ENCODE data around the gene SLC43A2. TPM values are rescaled to one million over a fixed set of nuclear protein-coding genes. Genes with fewer than 3 reads are reported as not detected.
"Not testable (repeated sequence)": the region's sequence is repeated elsewhere in the genome, so short reads cannot be mapped to it uniquely, and the experiment has no call there.

SLC43A2 gene
- total RNA-seq (10 to 100 TPM; 47.9 to 89.2 TPM), polyA plus RNA-seq (100 to 1,000 TPM in 1 of 2 donors, 10 to 100 TPM in 1; 27.0 to 125 TPM)
- long read RNA-seq, donor 1, full-length matches to known transcripts: 4 of 4 reads
- long read RNA-seq, donor 1, partial matches to known transcripts: 0 of 4 reads
- long read RNA-seq, donor 1, other reads (novel, unspliced or antisense): 0 of 4 reads
- long read RNA-seq, donor 2: 0 reads
- long read RNA-seq, donor 3, full-length matches to known transcripts: 2 of 2 reads
- long read RNA-seq, donor 3, partial matches to known transcripts: 0 of 2 reads
- long read RNA-seq, donor 3, other reads (novel, unspliced or antisense): 0 of 2 reads
- long read RNA-seq, donor 4: 0 reads
- long read RNA-seq, donor 5, full-length matches to known transcripts: 6 of 6 reads
- long read RNA-seq, donor 5, partial matches to known transcripts: 0 of 6 reads
- long read RNA-seq, donor 5, other reads (novel, unspliced or antisense): 0 of 6 reads

- Histone ChIP-seq H3K36me3 (ENCODE audit: control insufficient read depth in 4 of 4, insufficient read depth in 4 of 4, low read length in 4 of 4) (peaks cover 0 to 2% (median 0%) of the 10 kb centered on the region in 4 donors), H3K27ac (ENCODE audit: low read depth in 1 of 2, low read length in 1 of 2) (peak within 1 kb of the TSS; percentile 87 to 90), H3K9ac (ENCODE audit: insufficient read depth in 1 of 2, low read length in 2 of 2) (peak within 1 kb of the TSS in 1 of 2 donors; percentile 67), H3K4me1 (ENCODE audit: control insufficient read depth in 5 of 5, insufficient read depth in 5 of 5, low read length in 5 of 5) (peaks cover 0 to 27% (median 12%) of the 10 kb centered on the region in 5 donors), H3K27me3 (ENCODE audit: control insufficient read depth in 3 of 3, insufficient read depth in 3 of 3, low read length in 2 of 3) (peaks cover 0 to 7% (median 0%) of the 10 kb centered on the region in 3 donors), H3K9me3 (ENCODE audit: control insufficient read depth in 4 of 4, insufficient read depth in 3 of 4, low read length in 3 of 4) (no peaks in the 10 kb centered on the region), H3K4me3 (peak within 1 kb of the TSS; percentile 66)
- TF ChIP-seq CTCF (IDR thresholded peaks at IDR 0.05; ENCODE audit: control extremely low read depth, extremely low read depth): no peak
- ATAC-seq (ENCODE audit: insufficient read depth, low FRiP score): peak; percentile 81
- DNase-seq: peak; percentile 87 to 95 (median 89)
- WGBS, 2 donors: 0 to 1% methylated on average over 66 to 95 of the region's 95 CpGs
These were observed at the start of gene SLC43A2 for GRCh38 chr17:1627982-1628855. Gene SLC43A2 (minus strand): TSS chr17:1628834. CDS start chr17:1627874, 960 bp downstream.

GRCh38 chr17:1676401-1676800, 47.8 kb upstream of the SLC43A2 start:
- Histone ChIP-seq H3K9ac (ENCODE audit: insufficient read depth in 1 of 2, low read length in 2 of 2) (no peak overlapping the region), H3K4me1 (ENCODE audit: control insufficient read depth in 5 of 5, insufficient read depth in 5 of 5, low read length in 5 of 5) (no peaks in the 10 kb centered on the region), H3K4me3 (no peak overlapping the region), H3K9me3 (ENCODE audit: control insufficient read depth in 4 of 4, insufficient read depth in 3 of 4, low read length in 3 of 4) (no peaks in the 10 kb centered on the region), H3K27ac (ENCODE audit: low read depth in 1 of 2, low read length in 1 of 2) (no peak overlapping the region), H3K36me3 (ENCODE audit: control insufficient read depth in 4 of 4, insufficient read depth in 4 of 4, low read length in 4 of 4) (peaks cover 72 to 79% (median 78%) of the 10 kb centered on the region in 4 donors), H3K27me3 (ENCODE audit: control insufficient read depth in 3 of 3, insufficient read depth in 3 of 3, low read length in 2 of 3) (no peaks in the 10 kb centered on the region)
- no peak for TF ChIP-seq CTCF (IDR thresholded peaks at IDR 0.05; ENCODE audit: control extremely low read depth, extremely low read depth)
- DNase-seq: no peak
- no peak for ATAC-seq (ENCODE audit: insufficient read depth, low FRiP score)
- 98% methylated on average over 13 of the region's 13 CpGs for WGBS, 2 donors

- WGBS, 2 donors: 83 to 86% methylated on average over 26 of the region's 26 CpGs
- Histone ChIP-seq H3K27me3 (ENCODE audit: control insufficient read depth in 3 of 3, insufficient read depth in 3 of 3, low read length in 2 of 3) (no peaks in the 10 kb centered on the region), H3K4me3 (no peak overlapping the region), H3K4me1 (ENCODE audit: control insufficient read depth in 5 of 5, insufficient read depth in 5 of 5, low read length in 5 of 5) (peaks cover 0 to 15% (median 4%) of the 10 kb centered on the region in 5 donors), H3K9me3 (ENCODE audit: control insufficient read depth in 4 of 4, insufficient read depth in 3 of 4, low read length in 3 of 4) (no peaks in the 10 kb centered on the region), H3K36me3 (ENCODE audit: control insufficient read depth in 4 of 4, insufficient read depth in 4 of 4, low read length in 4 of 4) (peaks cover 50 to 73% (median 63%) of the 10 kb centered on the region in 4 donors), H3K27ac (ENCODE audit: low read depth in 1 of 2, low read length in 1 of 2) (no peak overlapping the region), H3K9ac (ENCODE audit: insufficient read depth in 1 of 2, low read length in 2 of 2) (no peak overlapping the region)
- no peak for DNase-seq
- no peak for TF ChIP-seq CTCF (IDR thresholded peaks at IDR 0.05; ENCODE audit: control extremely low read depth, extremely low read depth)
- no peak for ATAC-seq (ENCODE audit: insufficient read depth, low FRiP score)
These were observed 44.6 kb upstream of the SLC43A2 start for GRCh38 chr17:1673041-1673785.

GRCh38 chr17:1663934-1664333, 35.3 kb upstream of the SLC43A2 start:
- H3K27me3 ChIP-seq (ENCODE audit: control insufficient read depth in 3 of 3, insufficient read depth in 3 of 3, low read length in 2 of 3); H3K9ac ChIP-seq (ENCODE audit: insufficient read depth in 1 of 2, low read length in 2 of 2); H3K4me3 ChIP-seq; H3K4me1 ChIP-seq (ENCODE audit: control insufficient read depth in 5 of 5, insufficient read depth in 5 of 5, low read length in 5 of 5); ATAC-seq (ENCODE audit: insufficient read depth, low FRiP score); DNase-seq; H3K9me3 ChIP-seq (ENCODE audit: control insufficient read depth in 4 of 4, insufficient read depth in 3 of 4, low read length in 3 of 4); H3K27ac ChIP-seq (ENCODE audit: low read depth in 1 of 2, low read length in 1 of 2): not testable (repeated sequence)
- peaks cover 34 to 53% (median 46%) of the 10 kb centered on the region in 4 donors for H3K36me3 ChIP-seq (ENCODE audit: control insufficient read depth in 4 of 4, insufficient read depth in 4 of 4, low read length in 4 of 4)
- 90 to 94% methylated on average over 5 of the region's 5 CpGs for WGBS, 2 donors
